GM21619 (cell line): ENCODE results near the gene CRYBA1.
"Not testable (repeated sequence)": the region's sequence is repeated elsewhere in the genome, so short reads cannot be mapped to it uniquely, and the experiment has no call there.

Source experiments
- ATAC-seq: cut with Tn5 transposase; IDR thresholded peaks from one replicate; pipeline ENCODE4 v1.9.1; 2021; ENCODE audit not compliant: unreplicated experiment

CRYBA1 gene

GRCh38 chr17:29237476-29238132, 9.1 kb upstream of the CRYBA1 start:
- ATAC-seq, result no peak

GRCh38 chr17:29238133-29238850, 8.4 kb upstream of the CRYBA1 start:
- ATAC-seq, result no peak

GRCh38 chr17:29240477-29240876, 6.2 kb upstream of the CRYBA1 start:
- no peak for ATAC-seq

- no peak for ATAC-seq
Measured at GRCh38 chr17:29240968-29241963, 5.4 kb upstream of the CRYBA1 start.

GRCh38 chr17:29242051-29242450, 4.6 kb upstream of the CRYBA1 start:
- ATAC-seq, result no peak

GRCh38 chr17:29242790-29243189, 3.9 kb upstream of the CRYBA1 start:
- ATAC-seq, result no peak

- ATAC-seq, result no peak
Measured at GRCh38 chr17:29243792-29244191, 2.9 kb upstream of the CRYBA1 start.

- no peak for ATAC-seq
Measured at GRCh38 chr17:29245401-29245800, 1.3 kb upstream of the CRYBA1 start.

- ATAC-seq, result no peak
Measured at GRCh38 chr17:29247219-29247618, 560 bp downstream of the CRYBA1 start.

GRCh38 chr17:29248845-29249244, 2.2 kb downstream of the CRYBA1 start:
- ATAC-seq, result no peak

- no peak for ATAC-seq
Measured at GRCh38 chr17:29250666-29251065, 4.0 kb downstream of the CRYBA1 start.

- no peak for ATAC-seq
Measured at GRCh38 chr17:29251184-29251583, 4.5 kb downstream of the CRYBA1 start.

GRCh38 chr17:29252101-29252791, 5.6 kb downstream of the CRYBA1 start:
- ATAC-seq, result no peak

- no peak for ATAC-seq
Measured at GRCh38 chr17:29253037-29253436, 6.4 kb downstream of the CRYBA1 start.

GRCh38 chr17:29255926-29256522, 9.4 kb downstream of the CRYBA1 start:
- ATAC-seq, result no peak

- ATAC-seq, result no peak
Measured at GRCh38 chr17:29256735-29257466, 10.2 kb downstream of the CRYBA1 start.

GRCh38 chr17:29257756-29258155, 11.1 kb downstream of the CRYBA1 start:
- ATAC-seq, result no peak

- ATAC-seq, result no peak
Measured at GRCh38 chr17:29263916-29264315, 17.3 kb downstream of the CRYBA1 start.

GRCh38 chr17:29271980-29272379, 25.3 kb downstream of the CRYBA1 start:
- ATAC-seq, result not testable (repeated sequence)

- no peak for ATAC-seq
Measured at GRCh38 chr17:29273924-29274323, 27.3 kb downstream of the CRYBA1 start.
